Activated CD8-positive, alpha-beta T cell treated with anti-CD3 and anti-CD28 coated beads for 36 hours (primary cell): ENCODE data around the gene TMEM132A. TPM values are rescaled to one million over a fixed set of nuclear protein-coding genes. Genes with fewer than 3 reads are reported as not detected.

ENCODE experiments used
- ATAC-seq: fragments of 200-7000 bp; cut with Tn5 transposase; one replicate; pipeline ENCODE4 v1.10.0; 2021; ENCODE audit warnings: mild to moderate bottlenecking, moderate library complexity
- CTCF ChIA-PET: fragments of 350-600 bp; sonication (Branson Sonifier 250); formaldehyde crosslinking; loops from one replicate; lab custom pipeline; 2021; ENCODE audit warnings: antibody characterized with exemption; lab: Charles Lee
- POLR2A ChIA-PET: fragments of 350-600 bp; sonication (Branson Sonifier 250); formaldehyde crosslinking; loops from one replicate; lab custom pipeline; 2021; ENCODE audit warnings: antibody characterized with exemption; lab: Charles Lee
- DNase-seq: peaks from one replicate; pipeline ENCODE4 v3.0.0-alpha.2; 2020
- H3K27ac Mint-ChIP-seq: one replicate; pipeline ENCODE4 v1.8.0; 2021; ENCODE audit warnings: mild to moderate bottlenecking, mixed read lengths
- H3K27me3 Mint-ChIP-seq: one replicate; pipeline ENCODE4 v1.8.0; 2021; ENCODE audit warnings: mixed read lengths
- H3K36me3 Mint-ChIP-seq: one replicate; pipeline ENCODE4 v1.8.0; 2021; ENCODE audit warnings: low read depth, mixed read lengths
- H3K4me1 Mint-ChIP-seq: one replicate; pipeline ENCODE4 v1.8.0; 2021; ENCODE audit warnings: low read depth, mixed read lengths
- H3K4me3 Mint-ChIP-seq: one replicate; pipeline ENCODE4 v1.8.0; 2021; ENCODE audit warnings: mild to moderate bottlenecking, moderate library complexity, mixed read lengths
- H3K9me3 Mint-ChIP-seq: one replicate; pipeline ENCODE4 v1.8.0; 2021; ENCODE audit warnings: mixed read lengths
- intact Hi-C: fragments of 100-400 bp; cut with micrococcal nuclease; formaldehyde crosslinking; loops from one replicate; pipeline ENCODE4 v1.10.0; 2022
- total RNA-seq, 2 experiments: library from RNA; stranded (reverse); gene quantifications; one replicate each; pipeline ENCODE4 v1.2.3, GENCODE V29; 2021
- TF ChIP-seq, protein P1 (sequence below): fragments of 200-600 bp; IDR thresholded peaks from one replicate; pipeline ENCODE4 v1.8.0; 2022; ENCODE audit warnings: antibody characterized with exemption, mild to moderate bottlenecking

The TMEM132A gene
- total RNA-seq, 2 experiments from 2014 or later, result 1.1 to 1.3 TPM

DNA sequence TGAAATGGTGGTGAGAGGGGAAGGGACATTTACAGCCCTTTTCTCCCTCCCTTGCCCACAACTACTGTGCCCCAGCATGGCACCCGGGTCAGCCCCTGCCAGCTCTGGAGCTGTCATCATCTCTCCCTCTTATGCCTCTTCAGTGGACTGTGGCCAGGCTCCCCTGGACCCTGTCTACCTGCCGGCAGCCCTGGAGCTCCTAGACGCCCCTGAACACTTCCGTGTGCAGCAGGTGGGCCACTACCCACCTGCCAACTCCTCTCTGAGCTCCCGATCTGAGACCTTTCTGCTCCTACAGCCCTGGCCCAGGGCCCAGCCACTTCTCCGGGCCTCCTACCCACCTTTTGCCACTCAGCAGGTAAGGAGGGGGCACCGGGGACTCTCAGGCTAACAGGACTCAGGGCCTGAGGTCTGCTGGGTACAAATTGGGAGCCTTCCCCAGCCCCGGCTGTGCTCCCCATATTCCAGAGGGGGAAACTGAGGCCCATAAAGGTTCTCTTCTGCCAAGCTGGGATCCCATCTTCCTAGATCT lies 2.9 kb downstream of the TMEM132A start:
- Mint-ChIP-seq H3K27ac (no peak overlapping the region), H3K36me3 (peaks cover 11% of the 10 kb centered on the region), H3K4me3 (no peak overlapping the region), H3K9me3 (no peaks in the 10 kb centered on the region), H3K4me1 (peaks cover 20% of the 10 kb centered on the region), H3K27me3 (peaks cover 11% of the 10 kb centered on the region)
- POLR2A ChIA-PET, result interaction anchor here (1.0 kb wide), 2 partner anchors 21 to 37 kb away, joined by 3 read pairs; partner anchors contain the start of gene PRPF19
- TF ChIP-seq, protein P1, sequence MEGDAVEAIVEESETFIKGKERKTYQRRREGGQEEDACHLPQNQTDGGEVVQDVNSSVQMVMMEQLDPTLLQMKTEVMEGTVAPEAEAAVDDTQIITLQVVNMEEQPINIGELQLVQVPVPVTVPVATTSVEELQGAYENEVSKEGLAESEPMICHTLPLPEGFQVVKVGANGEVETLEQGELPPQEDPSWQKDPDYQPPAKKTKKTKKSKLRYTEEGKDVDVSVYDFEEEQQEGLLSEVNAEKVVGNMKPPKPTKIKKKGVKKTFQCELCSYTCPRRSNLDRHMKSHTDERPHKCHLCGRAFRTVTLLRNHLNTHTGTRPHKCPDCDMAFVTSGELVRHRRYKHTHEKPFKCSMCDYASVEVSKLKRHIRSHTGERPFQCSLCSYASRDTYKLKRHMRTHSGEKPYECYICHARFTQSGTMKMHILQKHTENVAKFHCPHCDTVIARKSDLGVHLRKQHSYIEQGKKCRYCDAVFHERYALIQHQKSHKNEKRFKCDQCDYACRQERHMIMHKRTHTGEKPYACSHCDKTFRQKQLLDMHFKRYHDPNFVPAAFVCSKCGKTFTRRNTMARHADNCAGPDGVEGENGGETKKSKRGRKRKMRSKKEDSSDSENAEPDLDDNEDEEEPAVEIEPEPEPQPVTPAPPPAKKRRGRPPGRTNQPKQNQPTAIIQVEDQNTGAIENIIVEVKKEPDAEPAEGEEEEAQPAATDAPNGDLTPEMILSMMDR, result no peak
- ATAC-seq (no peak), DNase-seq (no peak)
- intact Hi-C loops, result no loop called here
- CTCF ChIA-PET, result interaction anchor here (0.9 to 2.7 kb wide), 5 partner anchors 12 to 202 kb away, joined by 3 to 10 read pairs (median 4); no protein-coding TSS in a partner anchor

DNA sequence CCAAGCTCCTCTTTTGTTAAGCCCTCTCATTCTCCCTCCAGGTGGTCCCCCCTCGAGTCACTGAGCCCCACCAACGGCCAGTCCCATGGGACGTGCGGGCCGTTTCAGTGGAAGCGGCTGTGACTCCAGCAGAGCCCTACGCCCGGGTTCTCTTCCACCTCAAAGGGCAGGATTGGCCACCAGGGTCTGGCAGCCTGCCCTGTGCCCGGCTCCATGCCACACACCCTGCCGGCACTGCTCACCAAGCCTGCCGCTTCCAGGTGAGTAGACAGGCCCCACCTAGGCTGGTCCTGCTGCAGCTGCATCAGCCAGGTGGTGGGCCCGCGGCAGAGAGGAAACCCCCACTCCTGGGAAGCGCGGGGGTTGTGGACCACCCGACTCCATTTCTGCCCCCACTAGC lies 3.3 kb downstream of the TMEM132A start:
- Mint-ChIP-seq H3K27me3 (peaks cover 11% of the 10 kb centered on the region), H3K36me3 (peaks cover 6% of the 10 kb centered on the region), H3K4me3 (no peak overlapping the region), H3K4me1 (peaks cover 20% of the 10 kb centered on the region), H3K27ac (no peak overlapping the region), H3K9me3 (no peaks in the 10 kb centered on the region)
- intact Hi-C loops, result no loop called here
- no peak for DNase-seq
- TF ChIP-seq, protein P1, result no peak
- POLR2A ChIA-PET, result interaction anchor here (1.0 kb wide), 1 partner anchor 21 kb away, joined by 3 read pairs; the partner anchor contains the start of gene PRPF19
- no peak for ATAC-seq
- CTCF ChIA-PET, result interaction anchor here (0.7 to 2.7 kb wide), 5 partner anchors 9 to 96 kb away, joined by 3 to 10 read pairs (median 3); no protein-coding TSS in a partner anchor

DNA sequence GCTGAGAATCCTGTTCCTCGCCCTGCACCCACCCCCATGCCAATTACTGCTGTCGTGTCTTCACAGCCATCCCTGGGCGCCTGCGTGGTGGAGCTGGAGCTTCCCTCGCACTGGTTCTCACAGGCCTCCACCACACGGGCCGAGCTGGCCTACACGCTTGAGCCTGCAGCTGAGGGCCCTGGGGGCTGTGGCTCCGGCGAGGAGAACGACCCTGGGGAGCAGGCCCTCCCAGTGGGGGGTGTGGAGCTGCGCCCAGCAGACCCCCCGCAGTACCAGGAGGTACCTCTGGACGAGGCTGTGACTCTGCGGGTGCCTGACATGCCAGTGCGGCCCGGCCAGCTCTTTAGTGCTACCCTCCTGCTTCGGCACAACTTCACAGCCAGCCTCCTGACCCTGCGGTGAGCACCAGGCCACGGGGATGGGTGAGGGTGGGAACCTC lies 4.3 kb downstream of the TMEM132A start:
- Mint-ChIP-seq H3K27me3 (peaks cover 11% of the 10 kb centered on the region), H3K4me3 (no peak overlapping the region), H3K9me3 (no peaks in the 10 kb centered on the region), H3K36me3 (no peaks in the 10 kb centered on the region), H3K27ac (no peak overlapping the region), H3K4me1 (peaks cover 17% of the 10 kb centered on the region)
- intact Hi-C loops, result no loop called here
- TF ChIP-seq, protein P1, result no peak
- ChIA-PET CTCF (interaction anchor here (0.7 to 2.7 kb wide), 5 partner anchors 10 to 97 kb away, joined by 3 to 10 read pairs (median 3); no protein-coding TSS in a partner anchor), POLR2A (no interaction called here)
- no peak for ATAC-seq
- DNase-seq, result no peak

DNA sequence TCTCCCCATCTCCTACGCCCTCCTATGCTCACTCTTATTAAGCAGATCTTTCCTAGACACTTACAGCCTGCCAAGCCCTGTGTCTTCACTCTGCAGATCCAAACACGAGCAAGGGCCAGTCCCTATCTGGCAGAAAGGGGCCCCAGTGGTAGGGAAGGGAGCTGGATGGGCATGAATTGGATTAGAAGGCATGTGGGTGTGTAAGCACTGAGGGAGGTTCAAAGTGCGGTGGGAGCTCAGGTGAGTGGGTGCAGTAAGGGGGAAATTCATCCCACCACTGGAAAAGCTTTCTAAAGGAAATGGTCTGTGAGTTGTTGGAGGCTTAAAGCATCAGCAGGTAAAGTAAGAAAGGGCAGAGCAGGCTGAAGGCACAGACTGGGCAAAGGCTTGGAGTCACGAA lies 5.5 kb downstream of the TMEM132A start:
- no peak for DNase-seq
- CTCF ChIA-PET, result no interaction called here
- H3K27me3 Mint-ChIP-seq, result peaks cover 12% of the 10 kb centered on the region
- TF ChIP-seq, protein P1, result no peak
- POLR2A ChIA-PET, result no interaction called here
- H3K4me3 Mint-ChIP-seq, result no peak overlapping the region
- no peaks in the 10 kb centered on the region for H3K36me3 Mint-ChIP-seq
- no peak for ATAC-seq
- H3K27ac Mint-ChIP-seq, result no peak overlapping the region
- intact Hi-C loops, result no loop called here
- H3K4me1 Mint-ChIP-seq, result peaks cover 11% of the 10 kb centered on the region
- H3K9me3 Mint-ChIP-seq, result no peaks in the 10 kb centered on the region

DNA sequence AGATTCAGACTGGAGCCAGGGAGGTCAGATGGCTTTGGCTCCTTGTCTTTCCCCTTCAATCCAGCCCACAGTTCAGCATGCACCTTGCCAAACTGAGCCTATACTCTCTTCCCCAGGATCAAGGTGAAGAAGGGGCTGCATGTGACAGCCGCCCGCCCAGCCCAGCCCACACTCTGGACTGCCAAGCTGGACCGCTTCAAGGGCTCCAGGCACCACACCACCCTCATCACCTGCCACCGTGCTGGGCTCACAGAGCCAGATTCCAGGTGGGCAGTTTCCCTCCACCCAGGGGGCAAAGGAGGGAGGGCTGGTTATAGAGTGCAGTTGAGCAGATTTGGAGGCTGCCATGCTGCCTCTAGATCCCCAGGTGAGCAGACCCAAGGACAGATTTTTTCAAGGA lies 6.1 kb downstream of the TMEM132A start:
- Mint-ChIP-seq H3K27me3 (peaks cover 9% of the 10 kb centered on the region), H3K4me1 (peaks cover 7% of the 10 kb centered on the region), H3K36me3 (no peaks in the 10 kb centered on the region), H3K9me3 (no peaks in the 10 kb centered on the region), H3K4me3 (no peak overlapping the region), H3K27ac (no peak overlapping the region)
- TF ChIP-seq, protein P1, result no peak
- DNase-seq, result no peak
- POLR2A ChIA-PET, result no interaction called here
- no peak for ATAC-seq
- CTCF ChIA-PET, result no interaction called here
- intact Hi-C loops, result no loop called here
